GM19099 (cell line): Measurements from ENCODE around the gene SARDH.

Source experiments
- POLR2A ChIP-seq: IDR thresholded peaks from 3 replicates; pipeline ENCODE4 v1.6.1; 2011; ENCODE audit warnings: low read depth; ENCODE audit not compliant: insufficient read length; ENCODE audit errors: extremely low read depth

The SARDH gene

GRCh38 chr9:133733796-133734533 lies 4.2 kb downstream of the SARDH start:
- no peak for TF ChIP-seq POLR2A

GRCh38 chr9:133733421-133733795 lies 4.7 kb downstream of the SARDH start:
- TF ChIP-seq POLR2A, result no peak

- TF ChIP-seq POLR2A, result no peak
Observed at GRCh38 chr9:133732639-133733408, 5.3 kb downstream of the SARDH start.

GRCh38 chr9:133731876-133732638 lies 6.1 kb downstream of the SARDH start:
- TF ChIP-seq POLR2A, result no peak

- no peak for TF ChIP-seq POLR2A
Observed at GRCh38 chr9:133730994-133731715, 7.0 kb downstream of the SARDH start.

GRCh38 chr9:133729617-133730281 lies 8.4 kb downstream of the SARDH start:
- TF ChIP-seq POLR2A, result no peak

GRCh38 chr9:133728856-133729616 lies 9.1 kb downstream of the SARDH start:
- TF ChIP-seq POLR2A, result no peak

- no peak for TF ChIP-seq POLR2A
Observed at GRCh38 chr9:133727876-133728441, 10.2 kb downstream of the SARDH start.

- TF ChIP-seq POLR2A, result no peak
Observed at GRCh38 chr9:133727277-133727875, 10.8 kb downstream of the SARDH start.

- no peak for TF ChIP-seq POLR2A
Observed at GRCh38 chr9:133726401-133727276, 11.5 kb downstream of the SARDH start.

GRCh38 chr9:133725886-133726285 lies 12.3 kb downstream of the SARDH start:
- TF ChIP-seq POLR2A, result no peak
